Ascending aorta (tissue), 2 donors: ENCODE data around the gene CDC73. TPM values are rescaled to one million over a fixed set of nuclear protein-coding genes. Genes with fewer than 3 reads are reported as not detected.

Source experiments
- DNase-seq, 2 donors: peaks; one replicate each; pipeline ENCODE4 v3.0.0-alpha.2; 2019; ENCODE audit warnings: low spot score in 2 of 2
- H3K27ac ChIP-seq, 2 donors: fragments of 200-600 bp; sonication (generic); one replicate each; pipeline ENCODE4 v1.5.1; 2016 to 2017; ENCODE audit warnings: mild to moderate bottlenecking in 1 of 2
- H3K27me3 ChIP-seq: fragments of 200-600 bp; sonication (generic); one replicate; pipeline ENCODE4 v1.5.1; 2017
- H3K36me3 ChIP-seq, 2 donors: fragments of 200-600 bp; sonication (generic); one replicate each; pipeline ENCODE4 v1.5.1; 2016
- H3K4me1 ChIP-seq, 2 donors: fragments of 200-600 bp; sonication (generic); one replicate each; pipeline ENCODE4 v1.5.1; 2016 to 2017; ENCODE audit warnings: mild to moderate bottlenecking in 1 of 2
- H3K4me3 ChIP-seq, 2 donors: fragments of 200-600 bp; sonication (generic); one replicate each; pipeline ENCODE4 v1.5.1; 2016 to 2017; ENCODE audit warnings: mild to moderate bottlenecking in 1 of 2
- H3K9me3 ChIP-seq, 2 donors: fragments of 200-600 bp; sonication (generic); one replicate each; pipeline ENCODE4 v1.5.1; 2016
- intact Hi-C: fragments of 100-400 bp; cut with DNase I; formaldehyde crosslinking; loops from one replicate; pipeline ENCODE4 v1.15.1; 2023
- total RNA-seq: library from RNA; depleted of rRNA; stranded (reverse); fragments of >200 nt; gene quantifications from one replicate; pipeline ENCODE4 v1.1.0, GENCODE V29; 2016
- TF ChIP-seq, protein P1 (sequence below), 3 experiments: fragments of 200-600 bp in 2 of 3; fragments of 450-650 bp in 1 of 3; sonication (generic) in 2 of 3; IDR thresholded peaks; one replicate each; pipeline ENCODE4 v1.5.1; 2016 to 2019; ENCODE audit warnings: antibody characterized with exemption in 3 of 3, mild to moderate bottlenecking in 1 of 3, moderate library complexity in 1 of 3

Gene CDC73
- total RNA-seq = 26.5 TPM

DNA sequence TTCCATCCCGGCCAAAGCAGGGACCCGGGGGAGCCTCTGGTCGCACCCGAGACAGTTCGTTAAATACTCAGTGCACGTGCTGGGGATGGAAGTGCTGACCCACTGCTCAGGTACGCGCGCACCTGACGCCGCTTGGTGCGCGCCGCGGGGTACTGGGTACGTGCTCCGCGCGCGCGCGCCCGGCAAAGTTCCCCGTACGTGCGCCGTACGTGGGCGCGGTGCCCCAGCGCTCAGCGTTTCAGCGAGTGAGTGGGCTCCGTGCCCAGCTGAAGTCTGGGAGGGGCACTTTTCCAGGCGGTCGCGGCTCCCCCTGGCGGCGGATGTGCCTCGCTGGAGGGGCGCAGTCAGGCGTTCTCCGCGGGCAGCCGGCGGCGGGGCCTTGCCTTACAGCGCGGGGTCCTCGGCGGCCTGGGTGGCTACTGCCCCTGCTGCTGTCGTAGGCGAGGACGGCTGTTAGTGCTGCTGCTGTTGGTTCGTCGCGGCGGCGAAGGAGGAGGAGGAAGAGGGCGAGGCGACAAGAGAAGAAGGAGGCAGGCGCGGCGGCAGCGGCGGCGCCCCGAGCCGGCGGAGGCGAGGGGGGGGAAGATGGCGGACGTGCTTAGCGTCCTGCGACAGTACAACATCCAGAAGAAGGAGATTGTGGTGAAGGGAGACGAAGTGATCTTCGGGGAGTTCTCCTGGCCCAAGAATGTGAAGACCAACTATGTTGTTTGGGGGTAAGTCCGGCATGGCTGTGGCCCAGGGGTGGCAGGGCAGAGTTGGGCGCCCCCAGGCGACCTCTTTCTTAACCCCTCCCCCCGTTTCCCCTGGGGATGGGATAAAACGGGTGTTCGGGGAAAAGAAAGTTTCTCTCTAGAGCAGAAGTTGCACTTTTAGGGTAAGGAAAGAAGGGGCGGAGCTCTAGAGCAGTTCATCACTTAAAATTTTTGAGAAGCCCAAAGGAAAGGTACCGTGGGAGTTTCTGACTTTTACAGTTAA is at the start of gene CDC73:
Gene CDC73 (plus strand): TSS at position 416 of the 978 bp plus-strand sequence. CDS start 170 bp downstream, at position 586.
- DNase-seq = peak; percentile 91 to 99
- TF ChIP-seq, protein P1, sequence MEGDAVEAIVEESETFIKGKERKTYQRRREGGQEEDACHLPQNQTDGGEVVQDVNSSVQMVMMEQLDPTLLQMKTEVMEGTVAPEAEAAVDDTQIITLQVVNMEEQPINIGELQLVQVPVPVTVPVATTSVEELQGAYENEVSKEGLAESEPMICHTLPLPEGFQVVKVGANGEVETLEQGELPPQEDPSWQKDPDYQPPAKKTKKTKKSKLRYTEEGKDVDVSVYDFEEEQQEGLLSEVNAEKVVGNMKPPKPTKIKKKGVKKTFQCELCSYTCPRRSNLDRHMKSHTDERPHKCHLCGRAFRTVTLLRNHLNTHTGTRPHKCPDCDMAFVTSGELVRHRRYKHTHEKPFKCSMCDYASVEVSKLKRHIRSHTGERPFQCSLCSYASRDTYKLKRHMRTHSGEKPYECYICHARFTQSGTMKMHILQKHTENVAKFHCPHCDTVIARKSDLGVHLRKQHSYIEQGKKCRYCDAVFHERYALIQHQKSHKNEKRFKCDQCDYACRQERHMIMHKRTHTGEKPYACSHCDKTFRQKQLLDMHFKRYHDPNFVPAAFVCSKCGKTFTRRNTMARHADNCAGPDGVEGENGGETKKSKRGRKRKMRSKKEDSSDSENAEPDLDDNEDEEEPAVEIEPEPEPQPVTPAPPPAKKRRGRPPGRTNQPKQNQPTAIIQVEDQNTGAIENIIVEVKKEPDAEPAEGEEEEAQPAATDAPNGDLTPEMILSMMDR (IDR thresholded peaks at IDR 0.05) = peak; percentile 89 to 99 (median 93)
- Histone ChIP-seq H3K27ac (peak within 1 kb of the TSS; percentile 95), H3K27me3 (no peaks in the 10 kb centered on the region), H3K4me1 (peaks cover 5 to 15% of the 10 kb centered on the region in 2 donors), H3K36me3 (peaks cover 8 to 13% of the 10 kb centered on the region in 2 donors), H3K9me3 (no peaks in the 10 kb centered on the region), H3K4me3 (peak within 1 kb of the TSS; percentile 70 to 78)
- intact Hi-C loops = loop anchor here (1.0 to 5.0 kb wide), 5 partner anchors 17 to 645 kb away; partner anchors contain the start of genes GLRX2, RGS2, RO60 and UCHL5

DNA sequence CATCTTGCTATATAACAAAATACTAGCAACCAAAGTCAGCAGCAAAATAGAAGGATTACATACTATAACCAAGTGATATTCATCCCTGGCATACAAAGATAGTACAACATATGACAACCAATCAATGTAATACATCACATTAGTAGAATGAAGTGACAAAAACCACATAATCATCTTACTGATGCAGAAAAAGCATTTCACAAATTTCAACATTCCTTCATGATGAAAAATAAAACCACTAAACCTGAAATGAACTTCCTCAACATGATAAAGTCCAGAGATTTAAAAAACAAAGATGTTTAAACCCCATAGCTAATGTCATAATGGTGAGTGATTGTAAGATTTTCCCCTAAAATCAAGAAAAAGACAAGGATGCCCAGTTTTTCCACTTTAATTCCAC is 43.8 kb upstream of the CDC73 start:
- Histone ChIP-seq H3K9me3 (no peaks in the 10 kb centered on the region), H3K4me1 (no peaks in the 10 kb centered on the region), H3K4me3 (no peak overlapping the region), H3K27me3 (no peaks in the 10 kb centered on the region), H3K27ac (no peak overlapping the region), H3K36me3 (peaks cover 34 to 61% of the 10 kb centered on the region in 2 donors)
- TF ChIP-seq, protein P1 (IDR thresholded peaks at IDR 0.05) = no peak
- intact Hi-C loops = no loop called here
- no peak for DNase-seq

DNA sequence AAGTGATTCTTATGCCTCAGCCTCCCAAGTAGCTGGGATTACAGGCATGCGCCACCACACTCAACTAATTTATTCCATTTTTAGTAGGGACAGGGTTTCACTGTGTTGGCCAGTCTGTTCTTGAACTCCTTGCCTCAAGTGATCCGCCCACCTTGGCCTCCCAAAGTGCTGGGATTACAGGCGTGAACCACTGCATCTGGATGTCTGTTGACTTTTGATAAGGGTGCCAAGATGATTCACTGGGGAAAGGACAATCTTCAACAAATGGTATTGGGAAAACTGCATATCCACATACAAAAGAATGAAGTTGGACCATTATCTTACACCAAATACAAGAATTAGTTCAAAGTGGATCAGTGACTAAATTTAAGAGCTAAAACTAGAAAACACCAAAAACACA is 42.6 kb upstream of the CDC73 start:
- H3K9me3 ChIP-seq = no peaks in the 10 kb centered on the region
- no peaks in the 10 kb centered on the region for H3K27me3 ChIP-seq
- no peak overlapping the region for H3K4me3 ChIP-seq
- TF ChIP-seq, protein P1 (IDR thresholded peaks at IDR 0.05) = no peak
- intact Hi-C loops = no loop called here
- H3K4me1 ChIP-seq = no peaks in the 10 kb centered on the region
- DNase-seq = no peak
- no peak overlapping the region for H3K27ac ChIP-seq
- peaks cover 34 to 73% of the 10 kb centered on the region in 2 donors for H3K36me3 ChIP-seq

DNA sequence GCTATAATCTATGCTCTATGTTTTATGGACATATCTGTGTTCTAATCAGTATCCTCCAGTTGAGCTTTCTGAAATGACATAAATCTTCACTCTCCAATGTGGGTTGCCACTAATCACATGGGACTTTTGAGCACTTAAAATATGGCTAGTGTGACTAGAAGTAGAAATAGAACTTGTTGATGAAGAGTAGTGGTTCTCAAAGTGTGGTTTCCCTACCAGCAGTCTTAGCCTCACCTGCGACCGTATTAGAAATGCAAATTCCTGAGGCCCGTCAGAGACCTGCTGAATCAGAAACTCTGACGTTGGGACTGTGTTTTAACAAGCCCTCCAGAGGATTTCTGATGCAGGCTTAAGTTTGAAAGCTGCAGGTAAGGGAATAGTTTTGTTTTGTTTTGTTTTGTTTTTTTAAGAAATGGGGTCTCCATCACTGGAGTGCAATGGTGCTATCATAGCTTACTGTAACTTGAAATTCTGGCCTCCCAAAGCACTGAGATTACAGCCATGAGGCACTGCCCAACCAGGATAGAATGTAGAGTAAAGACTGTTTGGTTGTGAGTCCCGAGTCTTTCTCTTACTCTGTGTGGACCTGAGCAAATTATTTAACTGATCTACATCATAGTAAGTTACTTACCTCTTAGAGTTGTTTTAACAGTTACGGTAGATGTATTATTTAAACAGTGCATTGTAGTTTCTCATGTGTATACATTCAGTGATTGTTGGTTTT is 38.3 kb upstream of the CDC73 start:
- TF ChIP-seq, protein P1 (IDR thresholded peaks at IDR 0.05) = no peak
- intact Hi-C loops = no loop called here
- Histone ChIP-seq H3K4me3 (no peak overlapping the region), H3K36me3 (peaks cover 27 to 65% of the 10 kb centered on the region in 2 donors), H3K4me1 (no peaks in the 10 kb centered on the region), H3K27me3 (no peaks in the 10 kb centered on the region), H3K27ac (no peak overlapping the region), H3K9me3 (no peaks in the 10 kb centered on the region)
- no peak for DNase-seq

DNA sequence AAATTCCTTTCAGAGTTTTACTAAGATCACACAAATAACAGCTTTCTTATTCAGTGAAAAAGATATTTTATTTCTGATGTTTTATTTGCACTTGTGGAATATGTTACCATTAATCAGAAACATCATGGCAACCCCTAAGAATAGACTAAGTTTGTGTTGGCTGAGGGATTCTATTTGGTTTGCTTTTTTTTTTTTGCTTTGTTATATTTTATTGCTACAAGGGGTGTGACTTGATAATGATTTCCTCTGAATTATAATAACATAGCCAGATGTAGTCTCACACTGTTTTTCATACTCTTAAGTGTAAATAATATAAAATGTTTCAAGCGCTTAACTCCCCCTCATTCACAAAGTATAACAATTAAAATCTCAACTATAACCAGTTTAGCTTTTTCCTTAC is 36.6 kb upstream of the CDC73 start:
- TF ChIP-seq, protein P1 (IDR thresholded peaks at IDR 0.05) = no peak
- Histone ChIP-seq H3K36me3 (peaks cover 23 to 55% of the 10 kb centered on the region in 2 donors), H3K4me3 (no peak overlapping the region), H3K4me1 (no peaks in the 10 kb centered on the region), H3K27me3 (no peaks in the 10 kb centered on the region), H3K27ac (no peak overlapping the region), H3K9me3 (no peaks in the 10 kb centered on the region)
- no peak for DNase-seq
- intact Hi-C loops = no loop called here
